ENCODE results near the gene ORC6.

Gene ORC6

GRCh38 chr16:46712911-46713310 lies 23.5 kb downstream of the ORC6 start:
- Histone ChIP-seq H3K27me3 (replicated peaks; ENCODE audit: insufficient read depth, low read length) (no peaks in the 10 kb centered on the region), H3K4me3 (ENCODE audit: low read length) (no peak overlapping the region), H3K4me1 (ENCODE audit: low read length) (no peaks in the 10 kb centered on the region; the same call in 1 of the 2 replicates), H3K36me3 (replicated peaks; ENCODE audit: insufficient read depth, low read length) (no peaks in the 10 kb centered on the region), H3K9me3 (replicated peaks; ENCODE audit: insufficient read depth, low read length) (no peaks in the 10 kb centered on the region), H3K9ac (ENCODE audit: low read length) (no peak overlapping the region), H3F3A (ENCODE audit: insufficient read depth, low read length) (no peaks in the 10 kb centered on the region), H3K4me2 (ENCODE audit: low read depth, low read length) (no peak overlapping the region), H4K20me1 (ENCODE audit: insufficient read depth, low read length) (no peaks in the 10 kb centered on the region), H3K79me2 (ENCODE audit: low read length) (no peaks in the 10 kb centered on the region), H2AFZ (ENCODE audit: low read length) (no peak overlapping the region), H3K27ac (ENCODE audit: low read length) (no peak overlapping the region), H3K9me2 (replicated peaks; ENCODE audit: insufficient read depth, low read length) (no peaks in the 10 kb centered on the region)
- DNase-seq = no peak
- no peak for TF ChIP-seq EZH2 (optimal IDR thresholded peaks at IDR 0.05; ENCODE audit: low read depth, low read length)
- TF ChIP-seq EZH2phosphoT487 (IDR thresholded peaks at IDR 0.05; ENCODE audit: low read length) = no peak
- no peak for TF ChIP-seq CTCF (IDR thresholded peaks at IDR 0.05; ENCODE audit: low read length)

GRCh38 chr16:46713634-46714033 lies 24.2 kb downstream of the ORC6 start:
- H3K4me1 ChIP-seq (ENCODE audit: low read length) = no peaks in the 10 kb centered on the region; the same call in 1 of the 2 replicates
- H3K36me3 ChIP-seq (replicated peaks; ENCODE audit: insufficient read depth, low read length) = no peaks in the 10 kb centered on the region
- no peak for DNase-seq
- H3K4me2 ChIP-seq (ENCODE audit: low read depth, low read length) = no peak overlapping the region
- no peak overlapping the region for H2AFZ ChIP-seq (ENCODE audit: low read length)
- H3K4me3 ChIP-seq (ENCODE audit: low read length) = no peak overlapping the region
- no peaks in the 10 kb centered on the region for H3K79me2 ChIP-seq (ENCODE audit: low read length)
- H3K27ac ChIP-seq (ENCODE audit: low read length) = no peak overlapping the region
- H3K27me3 ChIP-seq (replicated peaks; ENCODE audit: insufficient read depth, low read length) = no peaks in the 10 kb centered on the region
- no peak overlapping the region for H3K9ac ChIP-seq (ENCODE audit: low read length)
- no peaks in the 10 kb centered on the region for H3K9me3 ChIP-seq (replicated peaks; ENCODE audit: insufficient read depth, low read length)
- no peaks in the 10 kb centered on the region for H4K20me1 ChIP-seq (ENCODE audit: insufficient read depth, low read length)
- H3F3A ChIP-seq (ENCODE audit: insufficient read depth, low read length) = no peaks in the 10 kb centered on the region
- no peaks in the 10 kb centered on the region for H3K9me2 ChIP-seq (replicated peaks; ENCODE audit: insufficient read depth, low read length)
- TF ChIP-seq EZH2phosphoT487 (IDR thresholded peaks at IDR 0.05; ENCODE audit: low read length) (no peak), CTCF (IDR thresholded peaks at IDR 0.05; ENCODE audit: low read length) (no peak), EZH2 (optimal IDR thresholded peaks at IDR 0.05; ENCODE audit: low read depth, low read length) (no peak)

GRCh38 chr16:46714797-46715591 lies 25.5 kb downstream of the ORC6 start:
- H3K36me3 ChIP-seq (replicated peaks; ENCODE audit: insufficient read depth, low read length) = no peaks in the 10 kb centered on the region
- H3K9me3 ChIP-seq (replicated peaks; ENCODE audit: insufficient read depth, low read length) = no peaks in the 10 kb centered on the region
- no peaks in the 10 kb centered on the region for H3K79me2 ChIP-seq (ENCODE audit: low read length)
- H3K27me3 ChIP-seq (replicated peaks; ENCODE audit: insufficient read depth, low read length) = no peaks in the 10 kb centered on the region
- no peaks in the 10 kb centered on the region; the same call in 1 of the 2 replicates for H3K4me1 ChIP-seq (ENCODE audit: low read length)
- H3F3A ChIP-seq (ENCODE audit: insufficient read depth, low read length) = no peaks in the 10 kb centered on the region
- TF ChIP-seq CTCF (IDR thresholded peaks at IDR 0.05; ENCODE audit: low read length) = no peak
- TF ChIP-seq EZH2 (optimal IDR thresholded peaks at IDR 0.05; ENCODE audit: low read depth, low read length) = no peak
- no peak for TF ChIP-seq EZH2phosphoT487 (IDR thresholded peaks at IDR 0.05; ENCODE audit: low read length)
- no peaks in the 10 kb centered on the region for H3K9me2 ChIP-seq (replicated peaks; ENCODE audit: insufficient read depth, low read length)
- no peak overlapping the region for H2AFZ ChIP-seq (ENCODE audit: low read length)
- no peak overlapping the region for H3K4me2 ChIP-seq (ENCODE audit: low read depth, low read length)
- no peak overlapping the region for H3K9ac ChIP-seq (ENCODE audit: low read length)
- H4K20me1 ChIP-seq (ENCODE audit: insufficient read depth, low read length) = no peaks in the 10 kb centered on the region
- H3K27ac ChIP-seq (ENCODE audit: low read length) = no peak overlapping the region
- no peak overlapping the region for H3K4me3 ChIP-seq (ENCODE audit: low read length)
- no peak for DNase-seq

Data from MM.1S (cell line).